ENCODE results near the gene HOXB3. TPM values are rescaled to one million over a fixed set of nuclear protein-coding genes. Genes with fewer than 3 reads are reported as not detected.

Gene HOXB3
- total RNA-seq = 0.18 to 0.57 TPM in 2 of 3 replicates, not detected in the other
- long read RNA-seq = 0 reads

- Mint-ChIP-seq H3K36me3 (ENCODE audit: low read depth) (no peaks in the 10 kb centered on the region), H3K4me3 (ENCODE audit: unreplicated experiment) (no peak within 1 kb of the TSS), H3K4me1 (ENCODE audit: low read depth) (peaks cover 17% of the 10 kb centered on the region), H3K27ac (ENCODE audit: unreplicated experiment) (no peak within 1 kb of the TSS), H3K9me3 (ENCODE audit: low read depth) (no peaks in the 10 kb centered on the region), H3K27me3 (ENCODE audit: low read depth) (peaks cover 96% of the 10 kb centered on the region)
- no peak for DNase-seq (ENCODE audit: low spot score)
- TF ChIP-seq CTCF (IDR thresholded peaks at IDR 0.05) = no peak
Measured at GRCh38 chr17:48589831-48590606, at the start of gene HOXB3. TSS of gene HOXB3 (minus strand) at chr17:48590241. CDS start at chr17:48552474, 37,767 bp downstream.

GRCh38 chr17:48639136-48639535 is 49.1 kb upstream of the HOXB3 start:
- H3K27me3 Mint-ChIP-seq (ENCODE audit: low read depth) = peaks cover 93% of the 10 kb centered on the region

GRCh38 chr17:48637323-48638260 is 47.6 kb upstream of the HOXB3 start:
- no peaks in the 10 kb centered on the region for H3K9me3 Mint-ChIP-seq (ENCODE audit: low read depth)
- no peak for TF ChIP-seq CTCF (IDR thresholded peaks at IDR 0.05)
- no peak overlapping the region for H3K4me3 Mint-ChIP-seq (ENCODE audit: unreplicated experiment)
- H3K4me1 Mint-ChIP-seq (ENCODE audit: low read depth) = peaks cover 4% of the 10 kb centered on the region
- H3K27me3 Mint-ChIP-seq (ENCODE audit: low read depth) = peaks cover 87% of the 10 kb centered on the region
- no peak overlapping the region for H3K27ac Mint-ChIP-seq (ENCODE audit: unreplicated experiment)
- DNase-seq (ENCODE audit: low spot score) = no peak
- H3K36me3 Mint-ChIP-seq (ENCODE audit: low read depth) = no peaks in the 10 kb centered on the region

More at GRCh38 chr17:48639136-48639535, 49.1 kb upstream of the HOXB3 start:
- TF ChIP-seq CTCF (IDR thresholded peaks at IDR 0.05) = no peak
- Mint-ChIP-seq H3K4me1 (ENCODE audit: low read depth) (peaks cover 4% of the 10 kb centered on the region), H3K9me3 (ENCODE audit: low read depth) (no peaks in the 10 kb centered on the region), H3K4me3 (ENCODE audit: unreplicated experiment) (no peak overlapping the region), H3K36me3 (ENCODE audit: low read depth) (no peaks in the 10 kb centered on the region), H3K27ac (ENCODE audit: unreplicated experiment) (no peak overlapping the region)
- no peak for DNase-seq (ENCODE audit: low spot score)

- no peak overlapping the region for H3K4me3 Mint-ChIP-seq (ENCODE audit: unreplicated experiment)
- H3K27me3 Mint-ChIP-seq (ENCODE audit: low read depth) = peaks cover 88% of the 10 kb centered on the region
- no peaks in the 10 kb centered on the region for H3K36me3 Mint-ChIP-seq (ENCODE audit: low read depth)
- no peak for DNase-seq (ENCODE audit: low spot score)
- TF ChIP-seq CTCF (IDR thresholded peaks at IDR 0.05) = peak; percentile 72
- peaks cover 4% of the 10 kb centered on the region for H3K4me1 Mint-ChIP-seq (ENCODE audit: low read depth)
- H3K9me3 Mint-ChIP-seq (ENCODE audit: low read depth) = no peaks in the 10 kb centered on the region
- H3K27ac Mint-ChIP-seq (ENCODE audit: unreplicated experiment) = no peak overlapping the region
Measured at GRCh38 chr17:48636177-48637018, 46.4 kb upstream of the HOXB3 start.
